Sigmoid colon (tissue), 4 donors: ENCODE measurements around the gene ALS2CL.

Source experiments
- EP300 ChIP-seq, 4 donors: sonication (generic); formaldehyde crosslinking; IDR thresholded peaks; one replicate each; pipeline ENCODE4 v1.6.1; 2017; ENCODE audit warnings: antibody characterized with exemption in 4 of 4
- POLR2A ChIP-seq, 2 donors: fragments of 450-650 bp; IDR thresholded peaks; one replicate each; pipeline ENCODE4 v1.6.1; 2016; ENCODE audit warnings: antibody characterized with exemption in 2 of 2, mild to moderate bottlenecking in 2 of 2, moderate library complexity in 2 of 2
- POLR2AphosphoS5 ChIP-seq, 4 donors: sonication (generic); formaldehyde crosslinking; IDR thresholded peaks; one replicate each; pipeline ENCODE4 v1.6.1; 2017; ENCODE audit warnings: antibody characterized with exemption in 4 of 4
- TF ChIP-seq, protein P1 (sequence below), 4 experiments: fragments of 450-650 bp in 3 of 4; fragments of 200-600 bp in 1 of 4; IDR thresholded peaks; one replicate each; pipeline ENCODE4 v1.5.1; 2016 to 2019; ENCODE audit warnings: antibody characterized with exemption in 4 of 4, mild to moderate bottlenecking in 3 of 4, moderate library complexity in 2 of 4

DNA sequence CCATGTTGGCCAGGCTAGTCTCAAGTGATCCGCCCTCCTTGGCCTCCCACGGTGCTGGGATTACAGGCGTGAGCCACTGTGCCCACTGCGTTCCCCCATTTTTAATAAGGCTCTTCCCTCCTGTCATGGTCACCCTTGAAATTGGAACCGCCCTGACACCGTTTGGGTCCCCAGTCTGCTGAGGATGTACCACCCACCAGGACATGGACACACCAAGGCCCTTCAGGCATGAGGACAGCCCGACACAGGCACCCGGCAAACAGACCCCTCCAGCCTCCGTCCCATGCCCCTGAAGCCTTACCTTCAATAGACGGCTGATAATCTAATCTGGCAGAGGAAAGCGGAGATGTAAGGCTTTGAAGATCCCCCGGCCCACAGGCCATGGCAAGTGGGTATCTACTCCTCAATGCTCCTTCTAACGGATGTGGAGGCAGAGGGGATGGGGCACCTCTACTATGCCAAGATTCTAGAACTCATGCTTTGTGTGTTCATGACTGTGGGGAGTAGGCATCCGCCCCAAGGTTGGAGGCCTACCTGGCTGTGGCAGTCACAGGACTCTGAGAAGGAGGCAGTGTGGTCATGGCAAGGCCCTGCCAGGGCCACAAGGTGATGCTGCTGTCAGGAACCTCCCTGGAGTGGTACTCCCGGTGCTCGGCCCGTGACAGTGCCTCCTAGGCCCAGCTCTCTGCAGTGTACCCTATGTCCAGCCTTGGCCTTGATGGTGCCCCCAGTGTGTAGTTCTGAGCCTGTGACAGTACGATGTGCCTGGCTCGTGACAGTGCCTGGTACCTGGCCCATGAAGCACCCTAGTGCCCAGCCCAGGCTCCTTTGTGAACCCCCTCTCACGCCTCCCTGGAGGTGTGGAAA is 42.8 kb upstream of the ALS2CL start:
- TF ChIP-seq, protein P1, sequence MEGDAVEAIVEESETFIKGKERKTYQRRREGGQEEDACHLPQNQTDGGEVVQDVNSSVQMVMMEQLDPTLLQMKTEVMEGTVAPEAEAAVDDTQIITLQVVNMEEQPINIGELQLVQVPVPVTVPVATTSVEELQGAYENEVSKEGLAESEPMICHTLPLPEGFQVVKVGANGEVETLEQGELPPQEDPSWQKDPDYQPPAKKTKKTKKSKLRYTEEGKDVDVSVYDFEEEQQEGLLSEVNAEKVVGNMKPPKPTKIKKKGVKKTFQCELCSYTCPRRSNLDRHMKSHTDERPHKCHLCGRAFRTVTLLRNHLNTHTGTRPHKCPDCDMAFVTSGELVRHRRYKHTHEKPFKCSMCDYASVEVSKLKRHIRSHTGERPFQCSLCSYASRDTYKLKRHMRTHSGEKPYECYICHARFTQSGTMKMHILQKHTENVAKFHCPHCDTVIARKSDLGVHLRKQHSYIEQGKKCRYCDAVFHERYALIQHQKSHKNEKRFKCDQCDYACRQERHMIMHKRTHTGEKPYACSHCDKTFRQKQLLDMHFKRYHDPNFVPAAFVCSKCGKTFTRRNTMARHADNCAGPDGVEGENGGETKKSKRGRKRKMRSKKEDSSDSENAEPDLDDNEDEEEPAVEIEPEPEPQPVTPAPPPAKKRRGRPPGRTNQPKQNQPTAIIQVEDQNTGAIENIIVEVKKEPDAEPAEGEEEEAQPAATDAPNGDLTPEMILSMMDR (IDR thresholded peaks at IDR 0.05), result no peak
- TF ChIP-seq POLR2A (IDR thresholded peaks at IDR 0.05) (no peak), EP300 (IDR thresholded peaks at IDR 0.05) (no peak), POLR2AphosphoS5 (IDR thresholded peaks at IDR 0.05) (no peak)
